HG02759 (cell line): ENCODE results near the gene CUEDC1.
"Not testable (repeated sequence)": the region's sequence is repeated elsewhere in the genome, so short reads cannot be mapped to it uniquely, and the experiment has no call there.

Experiments
- ATAC-seq: cut with Tn5 transposase; IDR thresholded peaks from one replicate; pipeline ENCODE4 v1.9.1; 2021; ENCODE audit warnings: mild to moderate bottlenecking, moderate library complexity; ENCODE audit not compliant: unreplicated experiment

CUEDC1 gene

GRCh38 chr17:57940653-57941329, 14.4 kb downstream of the CUEDC1 start:
- ATAC-seq = no peak

DNA sequence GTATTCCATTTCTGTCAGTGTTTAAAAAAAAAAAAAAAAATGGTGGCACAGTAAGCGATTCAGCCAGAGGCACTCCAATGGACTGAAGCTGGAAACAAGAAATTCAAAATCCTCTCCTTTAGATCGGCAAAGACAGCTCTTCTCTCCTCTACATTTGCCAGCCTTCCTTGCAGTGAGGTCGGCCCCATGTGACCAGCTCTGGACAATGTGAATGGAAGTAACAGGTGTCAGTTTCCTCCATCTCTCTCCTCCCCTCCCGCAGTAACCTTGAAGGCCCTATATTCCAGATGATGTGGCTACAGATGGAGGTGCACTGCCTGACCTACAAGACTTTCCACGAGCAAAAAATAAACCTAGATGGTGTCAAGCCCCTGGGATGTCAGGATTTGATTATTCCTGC, 15.0 kb downstream of the CUEDC1 start:
- no peak for ATAC-seq

DNA sequence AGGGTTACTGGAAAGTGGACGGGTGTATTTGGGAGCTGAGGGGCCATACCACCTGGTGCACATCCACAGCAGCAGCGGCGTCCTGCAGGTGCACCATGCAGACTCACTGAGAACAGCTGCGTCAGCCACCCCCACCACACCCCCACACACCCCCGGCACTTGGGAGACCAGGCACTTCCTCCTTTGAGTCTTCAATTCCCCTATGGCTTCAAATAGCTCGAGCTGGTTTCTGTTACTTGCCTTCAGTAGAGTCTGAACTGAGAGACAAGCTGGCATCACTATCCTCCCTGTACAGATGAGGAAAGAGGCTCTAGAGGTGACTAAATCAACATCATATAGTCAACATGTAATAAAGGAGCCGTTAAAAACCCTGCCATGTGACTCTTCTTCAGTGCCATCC, 15.4 kb downstream of the CUEDC1 start:
- peak; percentile 81 for ATAC-seq

GRCh38 chr17:57938061-57938502, 17.1 kb downstream of the CUEDC1 start:
- no peak for ATAC-seq

- ATAC-seq = no peak
Observed at GRCh38 chr17:57937492-57937891, 17.7 kb downstream of the CUEDC1 start.

DNA sequence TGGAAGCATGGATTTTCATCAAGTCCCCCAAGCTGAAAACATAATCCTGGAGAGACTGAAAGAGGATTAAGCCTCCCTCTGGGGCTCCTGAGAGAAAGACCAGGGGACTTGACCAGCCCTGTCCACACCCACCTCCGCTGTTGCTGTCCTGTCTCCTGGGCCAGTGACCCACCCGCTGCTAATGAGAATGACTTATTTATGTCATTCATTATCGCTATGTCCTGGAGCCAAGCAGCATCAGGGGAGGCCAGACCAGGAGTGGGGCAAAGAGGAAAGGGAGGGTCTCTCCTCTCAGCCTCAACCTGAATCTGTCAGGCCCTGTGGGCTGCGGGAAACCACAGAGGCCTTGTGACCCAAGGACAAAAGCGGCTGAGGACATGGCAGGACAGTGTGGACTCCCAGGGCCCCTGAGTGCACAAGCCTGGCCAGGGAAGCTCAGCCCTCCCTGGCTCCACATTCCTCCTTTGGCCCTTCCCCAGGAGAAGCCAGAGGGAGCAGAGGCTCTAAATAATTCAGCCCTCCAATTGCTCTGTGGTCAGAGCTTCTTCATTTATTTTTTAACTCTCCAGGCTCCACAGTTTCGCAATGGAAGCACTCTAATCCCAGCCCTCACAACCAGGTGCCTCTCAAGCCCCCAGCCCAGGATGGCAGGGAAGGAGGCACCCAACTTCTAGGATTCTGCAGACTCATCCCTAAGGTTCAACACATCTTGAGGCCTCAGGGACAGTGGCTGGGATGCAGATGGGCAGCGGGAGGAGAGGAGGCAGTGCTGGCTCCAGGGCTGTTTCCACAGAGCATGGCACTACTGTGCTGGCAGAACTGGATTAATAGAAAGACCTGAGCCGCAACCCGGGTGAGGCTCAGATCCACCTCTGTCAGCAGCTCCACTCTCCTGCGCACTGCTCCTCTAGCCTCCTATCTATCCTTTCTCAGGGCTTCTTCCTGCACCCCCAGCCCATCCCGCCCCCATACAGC, 19.1 kb downstream of the CUEDC1 start:
- no peak for ATAC-seq

DNA sequence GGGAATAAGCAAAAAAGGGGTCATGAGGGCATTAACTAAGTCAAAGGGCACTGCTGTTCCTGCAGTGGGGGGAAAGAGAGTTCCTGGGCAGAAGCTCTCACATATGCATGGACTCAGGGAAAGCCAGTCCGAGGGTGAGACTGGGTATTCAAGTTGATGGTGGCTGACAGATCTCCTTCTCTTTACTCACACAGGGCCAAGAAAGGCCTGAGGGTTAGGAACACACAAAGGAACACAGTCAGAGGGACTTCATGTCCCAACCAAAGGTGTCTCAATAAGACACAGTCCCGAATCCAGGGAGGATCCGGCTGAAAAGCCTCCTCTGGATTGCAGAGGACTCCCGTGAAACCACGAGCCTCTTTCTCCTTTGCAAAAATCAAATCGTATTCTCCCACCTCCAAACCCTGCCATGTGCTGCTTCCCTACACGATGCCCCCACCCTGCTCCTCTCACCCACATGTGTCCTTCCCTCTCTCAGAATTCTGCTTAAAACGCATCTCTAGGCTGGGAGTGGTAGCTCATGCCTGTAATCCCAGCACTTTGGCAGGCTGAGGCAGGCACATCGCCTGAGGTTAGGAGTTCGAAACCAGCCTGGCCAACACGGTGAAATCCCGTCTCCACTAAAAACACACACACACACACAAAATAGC, 23.6 kb downstream of the CUEDC1 start:
- ATAC-seq = no peak

DNA sequence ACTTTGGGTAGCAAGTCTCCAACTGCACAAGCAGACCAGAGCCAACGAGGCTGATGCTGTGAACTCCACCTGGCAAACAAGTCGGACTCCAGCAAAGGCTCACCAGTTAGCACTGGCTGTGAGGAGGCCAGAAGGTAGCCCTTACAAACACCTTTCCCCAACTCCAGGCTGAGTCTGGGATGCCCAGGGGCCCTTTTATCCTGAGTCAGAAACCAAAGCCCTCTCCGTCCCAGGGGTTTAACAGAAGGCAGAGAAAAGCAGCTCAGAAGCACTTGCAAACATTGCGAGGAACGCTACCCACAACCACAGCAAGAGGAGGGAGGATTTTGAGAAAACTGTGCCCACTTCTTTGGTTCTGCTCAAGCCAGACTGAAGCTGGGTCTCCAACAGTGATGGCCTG, 25.0 kb downstream of the CUEDC1 start:
- no peak for ATAC-seq

GRCh38 chr17:57929386-57929785, 25.8 kb downstream of the CUEDC1 start:
- no peak for ATAC-seq

DNA sequence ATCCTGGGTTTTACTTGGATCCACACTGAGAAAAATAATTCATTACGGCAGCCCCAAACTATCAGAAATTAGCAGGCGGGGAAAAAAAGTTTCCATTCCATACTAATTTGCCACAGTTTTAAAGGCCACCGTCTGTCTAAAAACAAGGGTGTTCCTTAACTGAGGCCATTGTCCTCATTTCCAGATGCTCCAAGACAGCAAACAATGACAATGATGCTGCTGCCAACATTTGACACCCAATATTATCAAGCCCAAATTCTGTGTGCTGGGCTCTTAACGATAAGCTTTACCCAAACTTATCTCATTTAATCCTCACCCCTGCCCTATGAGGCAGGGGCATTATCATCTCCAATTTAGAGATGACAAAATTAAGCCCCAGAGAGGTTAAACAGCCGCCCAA, 26.3 kb downstream of the CUEDC1 start:
- ATAC-seq = no peak

DNA sequence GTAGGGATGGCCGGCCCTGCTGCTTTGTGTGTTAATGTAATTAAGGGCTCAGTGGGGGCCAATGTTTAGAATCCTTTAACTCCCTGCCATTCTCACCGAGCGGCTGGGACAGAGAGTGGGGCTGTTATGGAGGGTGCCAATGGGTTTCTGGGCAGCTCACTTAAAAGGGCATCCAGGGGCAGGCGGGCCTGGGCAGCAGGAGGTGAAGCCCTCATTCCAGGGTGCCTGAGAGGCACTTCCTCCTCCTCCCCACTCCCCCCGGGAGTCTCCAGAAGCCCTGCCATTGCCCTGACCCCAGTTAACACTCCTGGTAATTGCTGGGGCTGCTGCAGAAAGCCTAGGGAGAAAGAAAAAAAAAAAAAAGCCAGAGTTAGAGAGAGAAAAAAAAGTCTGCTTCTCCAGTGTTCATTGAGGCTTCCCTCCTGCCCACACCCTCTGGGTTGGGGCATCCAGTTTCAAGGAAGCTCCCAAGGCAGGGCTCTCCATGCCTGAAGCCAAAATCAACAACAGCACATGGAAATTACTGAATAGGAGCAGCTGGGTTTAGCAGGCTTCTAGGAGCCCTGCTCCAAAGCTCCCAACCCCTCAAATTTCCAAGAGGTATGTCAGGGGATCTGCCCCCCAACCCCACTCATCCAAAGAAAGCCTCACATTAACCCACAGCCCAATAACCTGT, 28.0 kb downstream of the CUEDC1 start:
- no peak for ATAC-seq

DNA sequence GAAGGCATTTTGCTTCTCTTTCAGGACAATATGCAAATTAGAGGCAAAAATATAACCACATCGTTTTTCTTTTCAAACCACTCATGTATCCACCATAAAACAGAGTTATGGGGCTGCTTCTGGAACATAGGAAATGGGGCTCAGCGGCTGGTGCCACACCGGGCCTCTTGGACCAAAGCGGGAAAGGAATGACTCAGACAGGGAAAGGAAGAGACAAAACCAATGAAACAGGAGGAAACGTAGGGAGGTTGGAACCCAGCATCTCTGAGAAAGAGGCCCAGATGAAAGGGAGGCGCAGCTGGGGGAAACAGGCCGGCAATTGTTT, 28.5 kb downstream of the CUEDC1 start:
- ATAC-seq = no peak

- ATAC-seq = no peak
Observed at GRCh38 chr17:57925361-57925990, 29.7 kb downstream of the CUEDC1 start.

- no peak for ATAC-seq
Observed at GRCh38 chr17:57924677-57925076, 30.5 kb downstream of the CUEDC1 start.

DNA sequence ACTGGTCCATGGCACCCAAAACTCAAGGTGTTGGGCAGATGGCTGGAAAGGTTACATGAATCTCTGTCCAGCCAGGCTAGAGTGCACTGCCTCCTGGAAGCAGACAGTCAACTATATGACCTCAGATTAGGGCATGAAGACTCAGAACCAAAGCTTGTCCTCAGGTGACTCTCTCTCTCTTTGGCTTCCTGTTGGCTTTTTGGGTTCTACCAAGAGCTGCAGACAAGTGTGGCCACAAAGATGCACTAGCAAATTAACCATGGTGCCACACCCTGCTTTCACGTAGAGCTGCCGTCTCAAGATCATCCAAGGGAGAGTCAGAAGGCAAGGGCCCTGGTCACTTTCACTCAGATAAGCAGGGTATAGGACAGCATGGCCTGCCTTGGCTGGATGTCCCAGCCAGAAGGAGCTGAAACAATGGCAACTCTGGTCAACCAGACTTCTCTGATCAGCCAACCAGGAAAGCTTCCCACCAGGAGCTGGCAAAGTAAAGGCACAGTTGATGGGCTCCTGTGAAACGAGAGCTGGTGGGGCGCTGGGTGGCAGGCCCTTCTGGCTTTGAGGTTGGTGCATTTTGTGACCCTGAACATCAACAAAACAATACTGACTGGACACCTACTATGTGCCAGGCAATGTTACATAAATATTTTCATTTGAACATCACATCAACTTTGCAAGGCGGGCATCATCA, 31.9 kb downstream of the CUEDC1 start:
- no peak for ATAC-seq

DNA sequence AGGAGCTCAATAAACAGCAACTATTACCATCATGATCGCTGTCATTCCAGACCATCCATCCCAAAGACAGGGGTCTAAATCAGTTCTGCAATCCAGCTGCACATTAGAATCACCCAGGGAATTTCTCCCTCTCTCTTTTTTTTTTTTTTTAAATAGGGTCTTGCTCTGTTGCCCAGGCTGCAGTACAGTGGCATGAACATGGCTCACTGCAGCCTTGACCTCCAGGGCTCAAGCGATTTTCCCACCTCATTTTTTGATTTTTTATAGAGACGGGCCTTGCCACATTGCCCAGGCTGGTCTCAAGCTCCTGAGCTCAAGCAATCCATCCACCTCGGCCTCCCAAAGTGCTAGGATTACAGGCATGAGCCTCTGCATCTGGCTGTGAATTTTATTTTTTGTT, 32.5 kb downstream of the CUEDC1 start:
- ATAC-seq = not testable (repeated sequence)

DNA sequence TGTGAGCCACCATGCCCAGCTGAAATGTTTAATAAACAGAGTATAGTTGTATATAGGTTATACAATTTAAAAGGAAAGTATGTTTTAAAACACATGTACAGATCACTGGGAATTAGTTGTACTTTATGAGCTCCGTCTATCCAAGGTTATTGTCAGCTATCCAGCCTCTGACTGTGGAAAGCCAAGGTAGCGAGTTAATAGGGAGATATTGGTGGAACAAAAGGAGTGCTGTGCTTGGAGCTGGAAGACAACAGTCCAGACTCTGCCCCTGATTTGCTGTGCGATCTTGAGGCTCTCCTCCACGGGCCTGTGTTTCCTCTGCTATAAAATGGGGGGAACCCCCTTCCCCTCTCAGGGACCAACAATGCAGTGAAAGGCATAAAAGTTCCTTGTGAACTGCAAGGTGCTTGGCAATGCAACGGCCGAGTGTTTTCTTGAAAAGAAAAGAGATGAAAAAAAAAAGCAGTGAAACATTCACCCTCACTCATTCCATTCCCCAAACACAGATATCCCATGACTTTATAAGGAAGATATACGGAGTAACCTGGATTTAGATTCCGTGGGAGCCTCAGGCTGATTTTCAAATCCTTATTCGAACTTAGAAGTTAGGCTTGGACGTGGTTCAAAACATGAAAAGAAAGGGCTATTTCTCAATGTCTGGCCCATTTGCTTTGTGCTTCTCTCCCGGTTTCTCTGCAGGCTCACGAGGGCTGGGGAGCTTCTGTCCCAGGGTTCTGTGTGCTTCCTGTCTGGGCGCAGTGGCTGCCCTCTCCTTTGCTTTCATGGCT, 34.1 kb downstream of the CUEDC1 start:
- no peak for ATAC-seq

GRCh38 chr17:57919918-57920317, 35.3 kb downstream of the CUEDC1 start:
- ATAC-seq = no peak
